Thoracic aorta (tissue), 2 donors: ENCODE measurements around the gene CCDC148. TPM values are rescaled to one million over a fixed set of nuclear protein-coding genes. Genes with fewer than 3 reads are reported as not detected.

Experiments used
- ATAC-seq: fragments of 150-250 bp; one replicate; pipeline ENCODE4 v1.8.0; 2017; ENCODE audit warnings: low read depth; ENCODE audit not compliant: insufficient number of reproducible peaks, low FRiP score
- DNase-seq: peaks from one replicate; pipeline ENCODE4 v3.0.0-alpha.2; 2020; ENCODE audit warnings: low spot score
- H3K27ac ChIP-seq, 2 donors: fragments of 200-600 bp; sonication (generic); 1 replicate in 1 of 2; 2 replicates in 1 of 2; pipeline ENCODE4 v1.5.1; 2016; ENCODE audit warnings: mild to moderate bottlenecking in 2 of 2, moderate library complexity in 2 of 2
- H3K27me3 ChIP-seq: fragments of 200-600 bp; sonication (generic); replicated peaks from 2 replicates; pipeline ENCODE4 v1.6.0; 2016; ENCODE audit warnings: mild to moderate bottlenecking; ENCODE audit not compliant: insufficient read depth
- H3K36me3 ChIP-seq: fragments of 200-600 bp; sonication (generic); one replicate; pipeline ENCODE4 v1.5.1; 2016
- H3K4me1 ChIP-seq, 2 donors: fragments of 200-600 bp; sonication (generic); 1 replicate in 1 of 2; 2 replicates in 1 of 2; pipeline versions ENCODE4 v1.5.1 to v1.6.0; 2016; ENCODE audit warnings: low read depth in 2 of 2, mild to moderate bottlenecking in 1 of 2; ENCODE audit not compliant: control insufficient read depth in 1 of 2
- H3K4me3 ChIP-seq: fragments of 200-600 bp; sonication (generic); 2 replicates; pipeline ENCODE4 v1.5.1; 2016; ENCODE audit warnings: mild to moderate bottlenecking
- H3K9me3 ChIP-seq: fragments of 200-600 bp; sonication (generic); 2 replicates; pipeline ENCODE4 v1.5.1; 2016
- CTCF ChIP-seq: fragments of 200-600 bp; sonication (generic); IDR thresholded peaks from one replicate; pipeline ENCODE4 v1.5.1; 2019; ENCODE audit warnings: antibody characterized with exemption
- total RNA-seq, 2 donors: library from RNA; depleted of rRNA; stranded (reverse); fragments of >200 nt; gene quantifications; one replicate each; pipeline versions ENCODE4 v1.1.0 to v1.2.3, GENCODE V29; 2016

CCDC148 gene
- total RNA-seq, 2 donors from 2014 or later: 0.71 TPM; not detected in 1

- H3K36me3 ChIP-seq: no peaks in the 10 kb centered on the region
- H3K4me3 ChIP-seq: no peak overlapping the region
- H3K9me3 ChIP-seq: no peaks in the 10 kb centered on the region
- H3K27me3 ChIP-seq: no peaks in the 10 kb centered on the region
- ATAC-seq: no peak
- TF ChIP-seq CTCF: no peak
- no peaks in the 10 kb centered on the region for H3K4me1 ChIP-seq
- no peak overlapping the region for H3K27ac ChIP-seq
- DNase-seq: no peak
Observed at GRCh38 chr2:158213773-158214172, 242.8 kb downstream of the CCDC148 start.

GRCh38 chr2:158212301-158212700 is 244.3 kb downstream of the CCDC148 start:
- DNase-seq (no peak), ATAC-seq (no peak)
- H3K9me3 ChIP-seq: no peaks in the 10 kb centered on the region
- no peaks in the 10 kb centered on the region for H3K27me3 ChIP-seq
- H3K27ac ChIP-seq: no peak overlapping the region
- no peaks in the 10 kb centered on the region for H3K4me1 ChIP-seq
- H3K4me3 ChIP-seq: no peak overlapping the region
- no peaks in the 10 kb centered on the region for H3K36me3 ChIP-seq
- no peak for TF ChIP-seq CTCF

GRCh38 chr2:158211502-158211901 is 245.1 kb downstream of the CCDC148 start:
- no peak for DNase-seq
- H3K27me3 ChIP-seq: no peaks in the 10 kb centered on the region
- no peaks in the 10 kb centered on the region for H3K9me3 ChIP-seq
- H3K4me3 ChIP-seq: no peak overlapping the region
- TF ChIP-seq CTCF: no peak
- no peak overlapping the region for H3K27ac ChIP-seq
- no peaks in the 10 kb centered on the region for H3K36me3 ChIP-seq
- ATAC-seq: no peak
- H3K4me1 ChIP-seq: no peaks in the 10 kb centered on the region

- DNase-seq (no peak), ATAC-seq (no peak)
- H3K4me3 ChIP-seq: no peak overlapping the region
- no peaks in the 10 kb centered on the region for H3K36me3 ChIP-seq
- TF ChIP-seq CTCF: no peak
- no peak overlapping the region for H3K27ac ChIP-seq
- H3K4me1 ChIP-seq: no peaks in the 10 kb centered on the region
- no peaks in the 10 kb centered on the region for H3K9me3 ChIP-seq
- no peaks in the 10 kb centered on the region for H3K27me3 ChIP-seq
Observed at GRCh38 chr2:158207354-158207753, 249.2 kb downstream of the CCDC148 start.

- no peak overlapping the region for H3K27ac ChIP-seq
- DNase-seq: no peak
- H3K4me1 ChIP-seq: no peaks in the 10 kb centered on the region
- H3K9me3 ChIP-seq: no peaks in the 10 kb centered on the region
- ATAC-seq: no peak
- TF ChIP-seq CTCF: no peak
- H3K4me3 ChIP-seq: no peak overlapping the region
- H3K27me3 ChIP-seq: no peaks in the 10 kb centered on the region
- H3K36me3 ChIP-seq: no peaks in the 10 kb centered on the region
Observed at GRCh38 chr2:158205215-158205614, 251.3 kb downstream of the CCDC148 start.
